Measurements from ENCODE around the gene TTLL8.

The TTLL8 gene

DNA sequence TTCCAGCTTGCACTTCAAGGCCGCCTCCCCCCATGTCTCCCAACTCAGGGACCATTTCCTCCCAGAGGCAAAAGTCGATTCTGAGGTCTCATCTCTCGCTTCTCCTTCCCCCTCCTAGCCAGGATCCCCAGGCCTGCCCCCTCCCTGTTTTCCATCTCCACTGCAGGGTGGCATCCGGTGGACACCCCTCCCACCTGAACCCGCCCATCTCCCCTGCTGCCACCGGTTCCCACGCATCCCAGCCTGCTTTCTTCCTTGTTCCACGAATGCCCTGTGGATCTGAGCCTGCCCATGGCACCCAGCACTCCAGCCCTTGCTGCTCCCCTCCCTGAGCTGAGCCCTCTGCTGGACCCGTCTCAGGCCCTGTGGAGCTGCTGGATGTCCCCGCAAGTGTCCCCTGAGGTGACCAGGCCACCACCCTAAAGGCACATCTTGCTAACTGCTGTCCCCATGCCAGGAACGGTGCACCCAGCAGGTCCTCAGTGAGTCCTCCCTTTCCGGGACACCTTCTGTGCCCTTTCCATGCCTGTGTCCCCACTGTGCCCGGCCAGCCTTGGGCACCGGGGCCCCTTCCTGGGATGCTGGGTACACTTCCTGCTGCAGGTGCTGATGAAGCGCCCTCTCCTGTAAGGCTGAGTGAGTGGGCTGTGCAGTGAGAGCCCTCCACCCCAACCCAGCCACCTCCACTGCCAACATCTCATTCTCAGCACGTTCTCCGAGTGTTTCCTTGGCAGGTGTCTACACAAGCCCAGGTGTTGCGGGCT, 46.5 kb downstream of the TTLL8 start:
- Histone ChIP-seq H3K36me3 (ENCODE audit: control insufficient read depth, insufficient read depth, low read length, severe bottlenecking) (no peaks in the 10 kb centered on the region), H3K4me3 (ENCODE audit: low read length) (no peak overlapping the region), H3K27me3 (replicated peaks; ENCODE audit: control insufficient read depth, insufficient read depth, low read length) (peaks cover 38% of the 10 kb centered on the region), H3K4me1 (ENCODE audit: control insufficient read depth, insufficient read depth, low read length) (no peaks in the 10 kb centered on the region), H3K9ac (ENCODE audit: low read length) (no peak overlapping the region), H3K9me3 (ENCODE audit: control insufficient read depth, low read length) (no peaks in the 10 kb centered on the region)
- DNase-seq (ENCODE audit: low read depth) = no peak

DNA sequence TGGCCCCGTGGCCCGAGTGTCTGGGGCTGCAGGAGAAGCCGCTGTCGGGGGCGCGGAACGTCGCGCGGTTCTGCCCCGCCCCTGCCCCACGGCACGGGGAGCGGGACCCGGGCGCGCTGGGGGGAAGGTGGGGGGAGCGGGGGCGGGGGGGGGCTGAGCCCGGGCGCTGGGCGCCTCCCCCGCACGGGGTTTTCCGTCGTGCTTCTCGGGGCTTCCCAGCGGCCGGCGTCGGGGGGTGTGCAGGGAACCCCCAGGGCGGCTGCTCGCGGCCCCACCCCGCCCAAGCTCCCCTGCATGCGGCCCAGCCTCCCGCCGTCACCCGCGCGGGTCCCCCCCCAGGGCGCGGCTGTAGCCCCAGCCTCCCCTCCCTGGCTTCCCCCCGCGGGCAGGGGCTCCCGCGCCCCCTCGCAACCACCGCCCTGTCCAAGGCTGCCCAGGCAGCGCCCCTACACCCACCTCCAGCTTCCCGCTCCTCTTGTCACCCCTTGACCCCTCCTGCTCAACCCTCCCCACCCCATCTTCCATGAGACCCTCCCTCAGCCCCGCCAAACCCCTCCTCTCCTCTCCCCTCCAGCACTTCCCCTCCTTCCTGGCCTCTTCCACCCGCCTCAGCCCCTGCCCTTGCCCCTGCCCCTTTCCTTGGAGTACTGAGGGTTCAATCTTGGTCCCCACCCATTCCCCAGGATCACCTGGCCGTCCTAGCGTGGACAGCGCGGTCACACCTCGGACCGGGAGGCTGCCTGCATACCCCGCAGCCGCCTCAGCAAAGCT, 47.2 kb downstream of the TTLL8 start:
- DNase-seq (ENCODE audit: low read depth) = no peak
- H3K27me3 ChIP-seq (replicated peaks; ENCODE audit: control insufficient read depth, insufficient read depth, low read length) = peaks cover 35% of the 10 kb centered on the region
- H3K4me3 ChIP-seq (ENCODE audit: low read length) = no peak overlapping the region
- H3K9me3 ChIP-seq (ENCODE audit: control insufficient read depth, low read length) = no peaks in the 10 kb centered on the region
- H3K9ac ChIP-seq (ENCODE audit: low read length) = no peak overlapping the region
- H3K4me1 ChIP-seq (ENCODE audit: control insufficient read depth, insufficient read depth, low read length) = no peaks in the 10 kb centered on the region
- H3K36me3 ChIP-seq (ENCODE audit: control insufficient read depth, insufficient read depth, low read length, severe bottlenecking) = no peaks in the 10 kb centered on the region

DNA sequence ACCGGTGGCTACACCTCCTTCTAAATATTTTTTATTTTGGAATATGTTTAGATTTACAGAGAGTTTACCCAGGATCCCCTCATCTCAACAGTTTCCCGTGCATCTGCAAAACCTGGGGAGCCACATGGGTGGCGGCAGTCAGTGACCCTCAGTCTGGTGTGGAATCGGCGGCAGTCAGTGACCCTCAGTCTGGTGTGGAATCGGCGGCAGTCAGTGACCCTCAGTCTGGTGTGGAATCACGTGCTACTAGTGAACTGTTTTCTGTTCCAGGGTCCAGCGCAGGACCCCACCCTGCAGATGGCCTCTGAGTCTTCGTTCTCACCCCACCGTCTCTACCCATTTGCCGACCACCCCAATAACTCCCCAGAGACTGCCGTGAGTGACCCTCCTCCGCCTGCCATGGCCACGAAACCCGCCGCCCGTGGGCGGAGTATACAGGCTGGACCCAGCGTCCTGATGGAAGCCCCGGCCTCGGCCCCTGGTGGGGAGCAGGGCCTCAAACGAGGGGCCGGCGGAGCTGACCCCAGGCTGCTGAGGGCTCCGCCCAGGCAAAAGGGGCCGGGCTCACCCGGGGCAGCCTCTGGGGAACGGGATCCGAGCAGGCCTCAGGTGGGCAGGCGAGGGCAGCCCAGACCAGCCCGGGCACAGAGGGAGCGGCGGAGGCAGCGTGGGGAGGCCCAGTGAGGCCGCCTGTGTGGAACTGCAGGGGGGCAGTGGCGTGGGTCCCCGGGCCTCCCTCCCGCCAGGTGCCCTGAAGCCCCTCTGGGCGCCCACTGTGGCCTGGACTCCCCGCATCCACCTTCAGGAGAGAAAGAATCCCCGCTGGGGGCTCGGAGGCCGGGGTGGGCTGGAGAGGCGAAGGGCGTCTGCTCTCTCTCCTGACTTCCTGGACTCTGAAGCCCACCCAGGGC, 48.1 kb downstream of the TTLL8 start:
- no peak overlapping the region for H3K9ac ChIP-seq (ENCODE audit: low read length)
- H3K36me3 ChIP-seq (ENCODE audit: control insufficient read depth, insufficient read depth, low read length, severe bottlenecking) = no peaks in the 10 kb centered on the region
- no peaks in the 10 kb centered on the region for H3K4me1 ChIP-seq (ENCODE audit: control insufficient read depth, insufficient read depth, low read length)
- H3K27me3 ChIP-seq (replicated peaks; ENCODE audit: control insufficient read depth, insufficient read depth, low read length) = peaks cover 35% of the 10 kb centered on the region
- no peak overlapping the region for H3K4me3 ChIP-seq (ENCODE audit: low read length)
- no peak for DNase-seq (ENCODE audit: low read depth)
- H3K9me3 ChIP-seq (ENCODE audit: control insufficient read depth, low read length) = no peaks in the 10 kb centered on the region

DNA sequence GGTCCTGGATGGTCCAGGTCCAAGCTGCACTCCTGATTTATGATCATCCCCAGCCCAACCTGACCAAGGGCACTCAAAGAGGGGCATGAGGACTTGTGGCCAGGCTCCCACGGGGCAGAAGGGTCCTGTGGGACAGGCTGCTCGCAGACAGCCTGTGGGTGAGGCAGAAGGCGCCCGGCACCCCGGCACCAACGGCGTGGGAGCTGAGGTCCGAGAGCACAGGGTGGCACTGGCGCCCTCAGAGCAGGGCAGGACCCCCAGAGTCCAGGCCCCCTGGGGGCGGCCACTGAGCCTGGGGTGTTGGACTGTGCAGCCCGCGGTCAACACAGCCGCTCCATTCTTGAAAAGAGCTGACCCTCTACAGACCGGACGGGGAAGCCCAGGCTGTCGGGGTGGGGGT, 48.8 kb downstream of the TTLL8 start:
- Histone ChIP-seq H3K27me3 (replicated peaks; ENCODE audit: control insufficient read depth, insufficient read depth, low read length) (peaks cover 28% of the 10 kb centered on the region), H3K4me1 (ENCODE audit: control insufficient read depth, insufficient read depth, low read length) (no peaks in the 10 kb centered on the region), H3K9me3 (ENCODE audit: control insufficient read depth, low read length) (no peaks in the 10 kb centered on the region), H3K4me3 (ENCODE audit: low read length) (no peak overlapping the region), H3K9ac (ENCODE audit: low read length) (no peak overlapping the region), H3K36me3 (ENCODE audit: control insufficient read depth, insufficient read depth, low read length, severe bottlenecking) (no peaks in the 10 kb centered on the region)
- DNase-seq (ENCODE audit: low read depth) = no peak

DNA sequence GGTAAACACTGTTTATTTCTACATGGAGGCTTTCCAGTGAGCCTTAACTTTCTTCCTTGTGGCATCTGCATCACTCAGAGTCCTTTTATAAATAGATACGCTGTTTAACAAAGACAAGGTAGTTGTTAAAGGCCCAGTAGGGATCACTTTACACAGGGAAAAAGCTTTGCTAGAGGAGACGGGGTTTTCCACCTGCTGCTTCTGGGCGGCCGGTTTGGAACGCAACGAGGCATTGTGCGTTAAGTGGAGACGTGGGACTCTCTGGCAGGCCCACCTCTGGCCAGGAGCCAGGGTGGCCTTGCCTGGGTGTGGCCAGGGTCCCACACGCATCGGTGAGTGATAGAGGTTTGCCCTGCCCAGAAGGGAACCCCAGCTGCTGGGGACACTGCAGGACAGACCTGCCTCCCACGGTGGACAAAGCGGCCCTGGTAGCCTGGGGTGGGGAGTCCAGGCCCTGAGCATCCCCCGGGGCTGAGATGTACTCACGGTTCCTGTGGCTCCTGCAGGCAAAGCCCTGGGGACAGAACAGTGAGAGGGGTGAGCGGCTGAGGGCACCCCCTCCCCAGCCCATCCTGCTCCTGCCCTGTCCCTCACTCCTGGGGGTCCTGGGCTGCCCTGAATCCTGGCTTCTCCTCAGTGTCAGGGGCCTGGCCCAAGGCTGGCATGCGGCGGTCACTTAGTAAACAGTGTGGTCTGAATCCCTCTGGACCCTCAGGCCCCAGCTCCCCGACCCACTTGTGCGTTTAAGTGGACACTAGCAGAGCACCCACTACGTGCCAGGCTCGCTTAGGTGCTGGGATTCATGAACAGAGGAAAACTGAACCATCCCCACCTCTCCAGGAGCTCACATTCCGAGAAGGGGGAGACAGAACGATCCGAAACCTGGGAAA, 49.7 kb downstream of the TTLL8 start:
- no peaks in the 10 kb centered on the region for H3K4me1 ChIP-seq (ENCODE audit: control insufficient read depth, insufficient read depth, low read length)
- no peak overlapping the region for H3K9ac ChIP-seq (ENCODE audit: low read length)
- no peaks in the 10 kb centered on the region for H3K36me3 ChIP-seq (ENCODE audit: control insufficient read depth, insufficient read depth, low read length, severe bottlenecking)
- H3K27me3 ChIP-seq (replicated peaks; ENCODE audit: control insufficient read depth, insufficient read depth, low read length) = peaks cover 26% of the 10 kb centered on the region
- no peaks in the 10 kb centered on the region for H3K9me3 ChIP-seq (ENCODE audit: control insufficient read depth, low read length)
- no peak for DNase-seq (ENCODE audit: low read depth)
- no peak overlapping the region for H3K4me3 ChIP-seq (ENCODE audit: low read length)

DNA sequence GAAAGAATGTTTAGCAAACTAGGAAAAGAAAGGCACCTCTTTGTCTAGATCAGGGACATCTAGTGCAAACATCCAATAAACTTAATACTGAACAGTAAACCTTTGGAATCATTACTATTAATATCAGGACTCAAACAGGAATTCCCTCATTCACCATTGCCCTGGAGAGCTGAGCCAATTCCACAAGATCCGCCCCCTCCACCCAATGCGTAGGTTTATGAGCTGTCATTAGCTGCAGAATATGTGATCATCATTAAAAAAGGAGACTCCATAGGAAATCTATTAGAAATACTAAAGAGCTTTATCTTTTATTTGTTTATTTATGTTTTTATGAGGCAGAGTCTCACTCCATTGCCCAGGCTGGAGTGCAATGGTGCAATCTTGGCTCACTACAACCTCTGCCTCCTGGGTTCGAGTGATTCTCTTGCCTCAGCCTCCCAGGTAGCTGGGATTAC, 51.0 kb downstream of the TTLL8 start:
- no peak overlapping the region for H3K4me3 ChIP-seq (ENCODE audit: low read length)
- no peaks in the 10 kb centered on the region for H3K9me3 ChIP-seq (ENCODE audit: control insufficient read depth, low read length)
- no peak for DNase-seq (ENCODE audit: low read depth)
- no peak overlapping the region for H3K9ac ChIP-seq (ENCODE audit: low read length)
- H3K4me1 ChIP-seq (ENCODE audit: control insufficient read depth, insufficient read depth, low read length) = peaks cover 3% of the 10 kb centered on the region
- no peaks in the 10 kb centered on the region for H3K36me3 ChIP-seq (ENCODE audit: control insufficient read depth, insufficient read depth, low read length, severe bottlenecking)
- H3K27me3 ChIP-seq (replicated peaks; ENCODE audit: control insufficient read depth, insufficient read depth, low read length) = peaks cover 27% of the 10 kb centered on the region

DNA sequence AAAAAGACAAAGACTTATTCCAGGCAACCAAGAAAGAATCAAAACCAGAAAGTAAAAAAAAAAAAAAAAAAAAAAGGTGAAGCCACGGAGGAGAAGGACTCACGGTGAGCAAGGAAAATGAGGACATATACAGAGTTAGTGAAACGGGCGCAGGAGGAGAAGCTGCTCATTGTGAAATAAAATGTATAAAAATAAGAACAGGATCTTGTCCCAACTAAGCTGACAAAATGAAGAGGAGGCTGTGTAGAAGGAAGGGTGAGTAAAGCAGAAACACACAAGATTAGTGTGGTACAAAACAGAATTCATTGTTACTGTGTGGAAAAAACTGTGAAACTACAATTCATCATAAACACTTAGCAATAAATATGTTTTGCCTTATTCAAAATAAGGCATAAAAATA, 53.2 kb downstream of the TTLL8 start:
- DNase-seq (ENCODE audit: low read depth) = no peak
- no peaks in the 10 kb centered on the region for H3K9me3 ChIP-seq (ENCODE audit: control insufficient read depth, low read length)
- H3K27me3 ChIP-seq (replicated peaks; ENCODE audit: control insufficient read depth, insufficient read depth, low read length) = peaks cover 38% of the 10 kb centered on the region
- no peak overlapping the region for H3K4me3 ChIP-seq (ENCODE audit: low read length)
- no peak overlapping the region for H3K9ac ChIP-seq (ENCODE audit: low read length)
- H3K4me1 ChIP-seq (ENCODE audit: control insufficient read depth, insufficient read depth, low read length) = peaks cover 3% of the 10 kb centered on the region
- no peaks in the 10 kb centered on the region for H3K36me3 ChIP-seq (ENCODE audit: control insufficient read depth, insufficient read depth, low read length, severe bottlenecking)

DNA sequence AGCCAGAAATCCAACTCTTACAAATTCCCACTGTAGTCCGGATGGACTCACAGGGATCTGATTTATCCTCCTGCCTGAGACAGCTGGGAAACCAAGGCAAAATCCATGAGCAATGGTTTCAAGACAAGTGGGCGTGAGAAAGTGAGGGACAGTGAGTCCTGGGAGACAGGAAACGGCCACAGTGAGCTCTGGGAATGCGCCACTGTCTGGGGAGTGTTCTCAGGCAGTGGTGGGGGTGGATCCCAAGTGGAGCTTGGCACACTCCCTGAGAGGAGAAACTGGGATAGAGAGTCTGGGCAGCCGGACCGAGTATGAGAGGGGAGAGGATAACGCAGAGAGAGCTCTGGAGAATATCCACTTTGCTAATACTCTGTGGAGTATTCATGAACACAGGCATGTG, 55.3 kb downstream of the TTLL8 start:
- no peak for DNase-seq (ENCODE audit: low read depth)
- H3K9me3 ChIP-seq (ENCODE audit: control insufficient read depth, low read length) = no peaks in the 10 kb centered on the region
- no peak overlapping the region for H3K4me3 ChIP-seq (ENCODE audit: low read length)
- peaks cover 40% of the 10 kb centered on the region for H3K27me3 ChIP-seq (replicated peaks; ENCODE audit: control insufficient read depth, insufficient read depth, low read length)
- no peak overlapping the region for H3K9ac ChIP-seq (ENCODE audit: low read length)
- no peaks in the 10 kb centered on the region for H3K36me3 ChIP-seq (ENCODE audit: control insufficient read depth, insufficient read depth, low read length, severe bottlenecking)
- H3K4me1 ChIP-seq (ENCODE audit: control insufficient read depth, insufficient read depth, low read length) = peaks cover 3% of the 10 kb centered on the region

DNA sequence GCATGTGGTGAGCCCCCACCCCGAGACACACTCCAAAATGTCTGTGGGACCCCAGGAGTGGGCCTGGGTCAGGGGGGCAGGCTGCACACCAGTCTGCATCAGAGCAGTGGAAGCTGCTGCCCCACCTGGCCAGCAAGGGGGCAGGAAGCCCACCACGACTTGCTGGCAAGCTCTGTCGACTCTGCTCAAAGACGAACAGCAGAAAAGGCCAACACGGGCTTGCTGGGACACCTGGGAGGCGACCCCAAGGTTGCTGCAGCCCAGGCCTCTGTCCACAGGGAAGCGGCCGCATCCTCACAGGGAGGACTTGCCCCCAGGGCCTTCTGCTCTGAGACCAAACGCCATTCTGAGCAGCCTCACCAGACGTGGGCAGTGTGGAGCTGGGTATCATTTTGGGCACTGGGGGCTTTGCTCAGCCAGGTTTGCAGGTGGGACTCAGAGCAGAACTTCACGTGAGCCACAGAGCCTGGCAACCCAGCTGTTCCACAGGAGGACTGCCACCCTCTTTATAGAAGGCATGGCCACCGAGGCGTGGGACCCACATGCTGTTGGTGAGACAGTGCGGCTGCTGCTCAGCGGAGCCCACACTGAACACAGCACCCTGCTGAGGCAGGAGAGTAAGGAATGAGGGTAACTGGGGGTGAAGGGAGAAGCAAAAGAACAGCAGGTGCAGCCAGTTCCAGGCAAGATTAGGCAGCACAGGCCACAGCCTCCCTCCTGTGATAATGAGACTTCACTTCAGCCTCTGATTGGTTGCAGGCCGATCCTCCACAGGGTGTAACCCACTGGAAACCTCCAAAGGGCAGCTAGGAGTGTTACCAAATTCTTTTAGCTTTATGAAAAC, 56.5 kb downstream of the TTLL8 start:
- peaks cover 40% of the 10 kb centered on the region for H3K27me3 ChIP-seq (replicated peaks; ENCODE audit: control insufficient read depth, insufficient read depth, low read length)
- no peaks in the 10 kb centered on the region for H3K9me3 ChIP-seq (ENCODE audit: control insufficient read depth, low read length)
- H3K9ac ChIP-seq (ENCODE audit: low read length) = no peak overlapping the region
- H3K36me3 ChIP-seq (ENCODE audit: control insufficient read depth, insufficient read depth, low read length, severe bottlenecking) = no peaks in the 10 kb centered on the region
- H3K4me3 ChIP-seq (ENCODE audit: low read length) = no peak overlapping the region
- peaks cover 3% of the 10 kb centered on the region for H3K4me1 ChIP-seq (ENCODE audit: control insufficient read depth, insufficient read depth, low read length)
- DNase-seq (ENCODE audit: low read depth) = no peak

All from adipocyte (in vitro differentiated cells).